Stimulated activated effector memory CD8-positive, alpha-beta T cell treated with anti-CD3 and anti-CD28 coated beads, Interleukin-12 subunit alpha, Interleukin-12 subunit beta, amount 100 ng/mL, for 72 hours (primary cell): ENCODE measurements around the gene RAB6B.

ENCODE experiments used
- ATAC-seq: fragments of 150-1000 bp; cut with Tn5 transposase; 2 replicates; pipeline ENCODE4 v1.10.0; 2021
- DNase-seq, 2 donors: peaks; one replicate each; pipeline ENCODE4 v3.0.0; 2021 to 2022; ENCODE audit warnings: low spot score in 2 of 2
- H3K27ac Mint-ChIP-seq: one replicate; pipeline ENCODE4 v1.8.0; 2022; ENCODE audit warnings: mild to moderate bottlenecking, mixed read lengths
- H3K36me3 Mint-ChIP-seq: one replicate; pipeline ENCODE4 v1.8.0; 2022; ENCODE audit warnings: mild to moderate bottlenecking, mixed read lengths
- H3K4me1 Mint-ChIP-seq: one replicate; pipeline ENCODE4 v1.8.0; 2022; ENCODE audit warnings: mixed read lengths
- H3K4me3 Mint-ChIP-seq: one replicate; pipeline ENCODE4 v1.8.0; 2022; ENCODE audit warnings: mild to moderate bottlenecking, mixed read lengths
- H3K9me3 Mint-ChIP-seq: one replicate; pipeline ENCODE4 v1.8.0; 2022; ENCODE audit warnings: mixed read lengths

The RAB6B gene

DNA sequence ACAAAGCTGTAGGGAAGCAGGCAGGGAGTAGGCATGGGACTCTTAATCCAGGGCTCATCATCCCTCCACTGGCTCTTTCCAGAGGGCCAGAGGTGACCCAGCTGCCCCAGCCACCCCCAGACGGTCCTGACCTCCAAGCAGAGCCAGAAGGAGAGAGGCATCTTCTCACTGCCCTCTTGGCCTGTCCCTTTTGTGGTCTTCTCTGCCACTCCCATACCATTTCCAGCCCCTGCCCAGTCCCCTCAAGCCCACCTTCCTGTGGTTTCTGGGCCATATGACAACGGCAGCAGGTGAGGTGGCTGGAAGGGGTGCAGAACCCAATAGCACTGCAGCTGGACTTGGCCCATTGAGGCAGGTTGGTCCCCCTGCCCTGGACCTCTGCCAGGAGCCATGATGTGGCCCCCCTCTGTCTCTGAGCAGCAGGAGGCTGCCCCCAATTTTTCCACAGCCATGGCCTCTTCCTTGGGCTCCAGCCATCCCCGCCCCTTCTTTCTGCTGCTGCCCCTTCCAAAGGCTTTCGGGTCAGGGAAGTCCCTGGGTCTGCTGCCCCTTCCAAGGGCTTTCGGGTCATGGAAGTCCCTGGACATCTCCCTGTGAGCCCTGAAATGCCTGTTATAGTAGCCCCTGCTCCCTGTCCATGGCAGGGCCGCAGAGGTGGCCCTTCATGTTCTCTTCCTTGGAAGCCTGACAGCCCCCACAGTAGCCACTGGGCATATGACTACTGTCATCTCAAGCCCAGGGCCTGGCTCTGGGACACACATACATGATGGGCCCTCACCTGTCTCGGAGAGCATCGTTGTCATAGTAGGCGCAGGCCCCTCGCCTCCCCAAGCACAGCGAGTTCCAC, 39.5 kb upstream of the RAB6B start:
- ATAC-seq, result no peak
- Mint-ChIP-seq H3K9me3 (no peaks in the 10 kb centered on the region), H3K27ac (no peak overlapping the region), H3K4me1 (no peaks in the 10 kb centered on the region), H3K36me3 (no peaks in the 10 kb centered on the region), H3K4me3 (no peak overlapping the region)
- DNase-seq, result peak in 1 of 2 donors; percentile 46

DNA sequence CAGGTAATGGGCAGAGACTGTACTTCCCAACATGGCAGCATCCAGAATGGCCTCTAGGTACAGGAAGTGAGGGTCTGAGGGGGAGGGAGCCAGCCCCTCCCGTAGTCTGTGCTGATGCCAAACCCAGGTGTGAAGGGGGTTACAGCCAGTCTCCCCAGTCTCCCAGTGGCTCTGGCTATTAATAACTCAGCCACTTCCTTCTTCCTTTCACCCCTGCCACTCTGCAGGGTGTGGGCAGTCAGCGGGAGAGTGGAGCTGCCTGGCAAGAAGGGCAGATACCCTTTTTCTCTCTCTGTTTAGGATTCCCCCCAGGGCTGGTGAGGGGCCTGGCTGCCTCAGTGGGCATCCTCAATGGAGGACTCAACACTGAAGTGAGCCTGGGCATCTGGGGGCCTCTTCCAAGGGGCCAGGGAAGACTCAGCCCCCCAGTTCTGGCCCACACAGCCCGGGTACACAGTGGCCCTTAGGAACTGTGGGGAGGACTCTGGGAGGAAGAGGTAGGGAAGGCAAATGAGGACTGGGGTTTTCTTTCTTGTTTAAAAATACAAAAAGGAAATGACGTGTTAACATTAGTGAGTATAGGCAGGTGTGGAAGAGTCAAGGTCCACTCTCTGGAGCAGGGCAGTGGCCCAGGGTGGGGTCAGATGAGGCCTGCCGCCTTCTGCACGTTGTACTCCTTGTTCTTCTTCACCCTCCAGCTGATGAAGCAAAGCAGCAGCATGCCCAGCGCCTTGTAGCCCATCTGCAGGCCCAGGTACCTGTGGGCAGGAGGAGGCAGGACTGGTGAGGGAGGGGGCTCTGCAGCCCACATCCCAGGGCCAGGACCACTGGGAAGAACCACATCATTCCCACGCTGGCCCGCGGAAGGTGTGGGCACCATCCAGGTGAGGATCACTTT, 38.6 kb upstream of the RAB6B start:
- ATAC-seq (no peak), DNase-seq (peak in 1 of 2 donors; percentile 41)
- H3K9me3 Mint-ChIP-seq, result no peaks in the 10 kb centered on the region
- no peak overlapping the region for H3K27ac Mint-ChIP-seq
- H3K4me3 Mint-ChIP-seq, result no peak overlapping the region
- H3K36me3 Mint-ChIP-seq, result no peaks in the 10 kb centered on the region
- no peaks in the 10 kb centered on the region for H3K4me1 Mint-ChIP-seq

DNA sequence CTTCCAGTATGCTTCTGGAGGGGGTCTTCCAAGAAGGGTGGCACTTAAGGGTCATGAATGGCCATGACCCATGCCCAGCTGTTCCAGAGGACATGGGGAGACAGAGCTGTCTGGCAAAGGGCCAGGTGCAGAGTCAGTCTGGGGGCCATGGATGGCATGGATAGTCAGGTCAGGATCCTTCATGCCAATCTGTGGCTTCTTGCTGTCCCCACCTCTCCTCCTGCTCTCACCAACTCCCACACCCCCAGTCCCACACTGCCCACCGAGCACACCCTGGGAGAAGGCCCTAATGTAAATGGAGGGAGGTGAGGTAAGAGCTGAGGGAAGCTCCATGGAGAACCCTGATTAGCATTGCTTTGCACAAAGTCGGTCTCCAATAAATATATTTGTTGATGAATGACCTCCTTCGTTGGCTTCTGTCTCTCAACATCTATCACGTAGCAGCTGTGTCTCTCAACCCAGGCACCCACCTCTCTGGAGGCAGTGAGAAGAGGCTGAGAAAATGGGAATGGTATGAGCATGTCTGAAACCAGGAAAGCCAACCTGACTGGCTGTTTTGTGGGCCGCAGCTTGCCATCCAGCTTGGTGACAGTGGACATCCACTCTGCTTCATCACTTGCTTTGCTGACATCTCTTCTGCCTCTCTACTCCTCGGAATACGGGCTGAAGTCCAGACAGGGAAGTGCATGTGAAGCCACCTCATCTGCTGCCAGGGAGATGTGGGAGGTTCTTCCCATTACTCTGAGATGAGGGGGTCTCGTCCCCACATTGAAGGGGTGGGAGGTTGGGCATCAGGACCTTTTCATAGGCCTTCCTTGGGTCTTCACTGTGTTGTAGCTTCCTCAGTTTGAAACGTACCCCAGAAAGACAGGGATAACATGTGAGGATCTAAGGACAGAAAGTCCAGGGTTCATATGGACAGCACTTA, 37.7 kb upstream of the RAB6B start:
- DNase-seq, result peak in 1 of 2 donors; percentile 38
- Mint-ChIP-seq H3K4me3 (no peak overlapping the region), H3K36me3 (no peaks in the 10 kb centered on the region), H3K27ac (no peak overlapping the region), H3K4me1 (no peaks in the 10 kb centered on the region), H3K9me3 (no peaks in the 10 kb centered on the region)
- ATAC-seq, result no peak

- Mint-ChIP-seq H3K27ac (no peak overlapping the region), H3K4me1 (peaks cover 7% of the 10 kb centered on the region), H3K9me3 (no peaks in the 10 kb centered on the region), H3K4me3 (no peak overlapping the region), H3K36me3 (no peaks in the 10 kb centered on the region)
- ATAC-seq (no peak), DNase-seq (peak in 1 of 2 donors; percentile 30)
Observed at GRCh38 chr3:133932009-133932408, 36.3 kb upstream of the RAB6B start.

- H3K27ac Mint-ChIP-seq, result no peak overlapping the region
- H3K9me3 Mint-ChIP-seq, result no peaks in the 10 kb centered on the region
- peaks cover 7% of the 10 kb centered on the region for H3K4me1 Mint-ChIP-seq
- H3K4me3 Mint-ChIP-seq, result no peak overlapping the region
- DNase-seq (peak in 1 of 2 donors; percentile 42), ATAC-seq (no peak)
- H3K36me3 Mint-ChIP-seq, result no peaks in the 10 kb centered on the region
Observed at GRCh38 chr3:133931084-133931483, 35.4 kb upstream of the RAB6B start.

DNA sequence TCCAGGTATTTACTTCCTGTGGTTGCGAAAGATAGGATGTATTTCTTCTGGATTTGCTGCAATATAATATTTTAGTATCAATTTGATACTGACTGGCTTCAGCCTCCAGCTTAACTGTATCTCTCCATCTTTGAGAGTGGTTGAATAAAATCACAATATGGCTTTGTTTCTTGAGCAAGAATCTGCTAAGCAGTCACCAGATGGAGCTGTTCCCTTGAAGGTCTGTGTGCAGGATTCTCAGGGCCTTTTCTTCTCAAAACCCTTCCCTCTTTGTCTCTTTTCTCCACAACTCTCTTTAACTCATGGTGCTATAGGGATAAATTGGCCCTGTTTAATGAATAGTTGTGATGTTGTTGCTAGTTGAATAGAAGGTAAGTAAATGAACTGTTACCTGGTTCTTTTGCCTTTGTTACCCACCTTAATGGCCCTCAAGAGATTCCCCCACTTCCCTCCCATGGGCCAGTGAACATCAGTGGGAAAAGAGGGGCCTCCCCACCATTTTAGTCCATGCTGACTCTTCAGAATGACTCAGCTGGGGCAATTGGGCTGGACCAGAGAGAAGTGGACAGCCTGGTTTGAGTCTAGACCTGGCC, 34.8 kb upstream of the RAB6B start:
- H3K36me3 Mint-ChIP-seq, result no peaks in the 10 kb centered on the region
- no peak overlapping the region for H3K4me3 Mint-ChIP-seq
- ATAC-seq (no peak), DNase-seq (peak in 1 of 2 donors; percentile 35)
- H3K9me3 Mint-ChIP-seq, result no peaks in the 10 kb centered on the region
- no peak overlapping the region for H3K27ac Mint-ChIP-seq
- H3K4me1 Mint-ChIP-seq, result peaks cover 7% of the 10 kb centered on the region

- no peak overlapping the region for H3K27ac Mint-ChIP-seq
- no peak overlapping the region for H3K4me3 Mint-ChIP-seq
- H3K4me1 Mint-ChIP-seq, result peaks cover 7% of the 10 kb centered on the region
- no peak for ATAC-seq
- H3K9me3 Mint-ChIP-seq, result no peaks in the 10 kb centered on the region
- no peaks in the 10 kb centered on the region for H3K36me3 Mint-ChIP-seq
- DNase-seq, result peak in 1 of 2 donors; percentile 46
Observed at GRCh38 chr3:133928903-133929607, 33.4 kb upstream of the RAB6B start.

- ATAC-seq, result no peak
Observed at GRCh38 chr3:133928136-133928893, 32.6 kb upstream of the RAB6B start.

GRCh38 chr3:133927540-133928066, 31.9 kb upstream of the RAB6B start:
- peaks cover 7% of the 10 kb centered on the region for H3K4me1 Mint-ChIP-seq
- ATAC-seq (peak; percentile 86), DNase-seq (peak; percentile 85 to 87)
- no peaks in the 10 kb centered on the region for H3K36me3 Mint-ChIP-seq
- H3K4me3 Mint-ChIP-seq, result peak overlapping the region; percentile 58
- H3K27ac Mint-ChIP-seq, result peak overlapping the region; percentile 80
- no peaks in the 10 kb centered on the region for H3K9me3 Mint-ChIP-seq

More at GRCh38 chr3:133928136-133928893, 32.6 kb upstream of the RAB6B start:
- Mint-ChIP-seq H3K9me3 (no peaks in the 10 kb centered on the region), H3K27ac (peak overlapping the region; percentile 80), H3K36me3 (no peaks in the 10 kb centered on the region), H3K4me3 (peak overlapping the region; percentile 58), H3K4me1 (peaks cover 7% of the 10 kb centered on the region)
- DNase-seq, result peak in 1 of 2 donors; percentile 49

DNA sequence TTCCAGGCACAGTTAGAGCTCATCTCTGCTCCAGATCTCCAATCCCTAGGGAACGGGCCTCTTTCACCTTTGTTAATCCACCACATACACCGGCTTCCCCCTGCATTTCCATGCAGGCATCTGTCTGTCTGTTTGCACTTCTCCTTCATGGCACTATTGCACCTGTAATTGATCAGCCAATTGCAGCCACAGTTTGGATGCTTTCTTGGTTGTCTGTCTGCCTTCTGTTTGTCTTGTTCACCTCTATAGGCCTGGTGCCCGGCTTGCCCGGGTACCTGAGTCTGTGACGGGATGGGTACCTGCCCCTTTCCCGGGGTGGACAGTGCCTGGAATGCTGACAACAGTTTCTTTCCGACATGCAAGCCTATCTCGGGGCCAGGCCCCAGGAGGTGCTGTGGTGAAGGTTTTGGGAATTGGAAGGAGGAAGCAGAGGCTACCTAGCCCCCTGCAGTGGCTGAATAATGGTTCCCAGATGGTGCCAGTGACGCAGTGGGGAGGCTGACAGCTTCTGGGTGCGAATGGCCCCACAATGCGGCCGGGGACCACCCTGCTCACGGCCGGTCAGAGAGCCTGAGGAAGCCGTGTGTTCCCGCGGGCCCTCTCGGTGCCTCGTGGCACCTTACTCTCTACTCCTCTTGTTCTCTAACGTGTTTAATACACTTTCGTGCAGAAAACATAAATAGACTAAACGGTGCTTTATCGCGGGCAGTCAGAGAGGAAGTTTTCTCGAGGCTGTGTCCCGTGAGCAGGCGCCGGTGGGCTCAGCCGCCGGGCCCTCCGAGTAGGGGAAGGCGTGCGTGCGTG, 31.3 kb upstream of the RAB6B start:
- H3K4me1 Mint-ChIP-seq, result peaks cover 7% of the 10 kb centered on the region
- H3K4me3 Mint-ChIP-seq, result peak overlapping the region; percentile 58
- ATAC-seq, result no peak
- H3K27ac Mint-ChIP-seq, result no peak overlapping the region
- no peaks in the 10 kb centered on the region for H3K9me3 Mint-ChIP-seq
- no peaks in the 10 kb centered on the region for H3K36me3 Mint-ChIP-seq
- peak in 1 of 2 donors; percentile 49 for DNase-seq

GRCh38 chr3:133925960-133926735, 30.5 kb upstream of the RAB6B start:
- no peaks in the 10 kb centered on the region for H3K9me3 Mint-ChIP-seq
- no peaks in the 10 kb centered on the region for H3K36me3 Mint-ChIP-seq
- peaks cover 7% of the 10 kb centered on the region for H3K4me1 Mint-ChIP-seq
- peak in 1 of 2 donors; percentile 48 for DNase-seq
- H3K4me3 Mint-ChIP-seq, result no peak overlapping the region
- no peak for ATAC-seq
- H3K27ac Mint-ChIP-seq, result no peak overlapping the region

GRCh38 chr3:133924041-133924440, 28.4 kb upstream of the RAB6B start:
- H3K27ac Mint-ChIP-seq, result no peak overlapping the region
- H3K36me3 Mint-ChIP-seq, result no peaks in the 10 kb centered on the region
- ATAC-seq (no peak), DNase-seq (no peak)
- no peak overlapping the region for H3K4me3 Mint-ChIP-seq
- no peaks in the 10 kb centered on the region for H3K9me3 Mint-ChIP-seq
- peaks cover 7% of the 10 kb centered on the region for H3K4me1 Mint-ChIP-seq
